ENCODE results near the gene NAIF1.

DNA sequence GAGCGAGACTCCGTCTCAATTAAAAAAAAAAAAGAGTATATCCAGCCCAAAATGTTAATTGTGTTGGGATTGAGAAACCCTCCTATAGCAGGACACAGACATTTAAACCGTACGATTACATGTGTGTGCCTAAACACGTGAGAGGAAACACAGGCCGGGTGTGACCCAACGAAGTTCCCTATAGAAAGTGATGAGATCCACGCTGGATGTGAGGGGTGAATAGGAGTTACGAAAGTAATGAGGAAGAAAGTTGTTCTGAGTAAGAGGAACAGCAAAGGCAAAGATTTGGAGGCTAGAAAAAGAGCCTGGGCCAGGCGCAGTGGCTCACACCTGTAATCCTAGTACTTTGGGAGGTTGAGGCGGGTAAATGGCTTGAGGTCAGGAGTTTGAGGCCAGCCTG is 13.6 kb downstream of the NAIF1 start:
- TF ChIP-seq GATA3 (IDR thresholded peaks at IDR 0.05; ENCODE audit: low read depth, low read length), result no peak
- no peak for TF ChIP-seq GATA2 (IDR thresholded peaks at IDR 0.05; ENCODE audit: low read depth, low read length)

All from SH-SY5Y (cell line).